Activated T-helper 1 cell treated with Interleukin-2 at 50 U/mL for 16 hours (primary cell): Measurements from ENCODE around the gene RANBP17.
"Not testable (repeated sequence)": the region's sequence is repeated elsewhere in the genome, so short reads cannot be mapped to it uniquely, and the experiment has no call there.

Experiments
- DNase-seq: peaks from one replicate; pipeline ENCODE4 v3.0.0-alpha.2; 2020; ENCODE audit warnings: low read depth

RANBP17 gene

DNA sequence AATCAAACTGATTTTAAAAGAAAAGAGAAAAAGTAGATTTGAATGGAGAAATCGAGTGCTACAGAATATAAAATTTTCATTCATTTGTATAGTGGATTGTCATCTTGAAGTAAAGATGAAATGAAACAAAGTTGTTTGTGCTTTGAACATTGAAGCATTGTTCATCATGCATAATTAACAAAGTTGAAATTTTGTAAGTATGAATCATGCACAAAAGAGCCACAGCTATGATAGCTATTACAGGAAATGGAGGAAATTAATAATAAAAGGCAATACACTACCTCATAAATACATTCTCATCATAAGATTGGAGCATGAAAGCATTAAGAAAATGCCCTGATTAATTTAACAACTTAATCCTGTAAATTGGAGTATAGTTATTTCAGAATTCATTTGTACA is 293.8 kb downstream of the RANBP17 start:
- no peak for DNase-seq

- DNase-seq = no peak
Observed at GRCh38 chr5:171157276-171157675, 295.5 kb downstream of the RANBP17 start.

DNA sequence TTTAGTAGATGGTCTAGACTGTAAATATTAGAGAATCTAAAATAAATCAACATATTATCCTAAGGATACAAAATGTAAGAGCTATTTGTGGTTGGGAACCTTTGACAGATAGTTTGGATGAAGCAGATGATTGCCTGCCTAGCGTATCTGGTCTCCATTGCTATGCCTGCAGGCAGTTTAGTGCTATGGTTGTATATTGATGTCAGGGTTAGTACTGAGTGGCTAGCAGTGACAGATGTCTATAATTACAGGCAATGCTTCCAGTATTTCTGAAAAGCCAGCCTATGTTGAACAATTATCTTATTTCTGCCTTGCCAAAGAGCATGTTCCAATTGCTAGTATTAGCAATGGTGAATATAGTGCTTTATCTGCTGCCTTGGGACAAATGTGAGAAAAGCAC is 296.0 kb downstream of the RANBP17 start:
- DNase-seq = no peak

DNA sequence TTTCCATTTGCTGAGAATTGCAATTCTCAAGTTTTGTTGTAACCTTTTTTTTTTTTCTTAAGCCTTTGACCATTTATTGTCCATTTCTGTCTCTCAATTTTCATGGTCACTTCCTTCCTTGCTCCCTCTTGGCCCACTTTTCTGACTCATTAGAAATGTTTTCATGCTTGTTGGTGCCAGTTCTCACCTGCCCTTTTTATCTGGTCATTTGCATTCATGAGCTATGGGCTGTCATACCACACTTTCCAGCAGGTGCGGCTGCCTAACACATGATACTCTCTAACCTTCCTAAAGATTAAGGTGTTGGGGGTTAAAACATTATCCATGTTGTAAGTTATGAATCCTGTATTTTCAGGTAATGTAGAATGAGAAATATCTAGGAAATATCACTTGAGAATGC is 296.8 kb downstream of the RANBP17 start:
- DNase-seq = no peak

- DNase-seq = no peak
Observed at GRCh38 chr5:171162165-171162564, 300.3 kb downstream of the RANBP17 start.

GRCh38 chr5:171162596-171162995 is 300.8 kb downstream of the RANBP17 start:
- no peak for DNase-seq

GRCh38 chr5:171166766-171167165 is 304.9 kb downstream of the RANBP17 start:
- no peak for DNase-seq

DNA sequence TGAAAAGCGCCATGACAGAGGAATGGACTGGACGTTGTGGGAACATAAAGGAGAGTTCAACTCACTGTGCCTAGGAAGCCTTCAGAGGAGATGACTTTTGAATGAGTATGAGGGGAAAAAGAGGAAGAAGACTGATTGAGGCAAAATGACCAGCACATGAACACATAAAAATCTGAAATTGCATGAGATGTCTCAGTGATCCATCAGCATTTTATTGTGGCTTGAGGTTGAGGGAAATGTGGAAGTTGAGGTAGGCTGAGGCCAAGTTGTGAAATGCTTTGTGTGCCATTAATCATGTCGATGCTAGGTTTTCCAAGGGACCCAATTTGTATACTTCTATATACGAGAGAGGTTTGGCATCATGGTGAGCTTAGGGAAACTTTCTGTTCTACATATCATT is 306.4 kb downstream of the RANBP17 start:
- DNase-seq = no peak

- not testable (repeated sequence) for DNase-seq
Observed at GRCh38 chr5:171174960-171175359, 313.1 kb downstream of the RANBP17 start.

DNA sequence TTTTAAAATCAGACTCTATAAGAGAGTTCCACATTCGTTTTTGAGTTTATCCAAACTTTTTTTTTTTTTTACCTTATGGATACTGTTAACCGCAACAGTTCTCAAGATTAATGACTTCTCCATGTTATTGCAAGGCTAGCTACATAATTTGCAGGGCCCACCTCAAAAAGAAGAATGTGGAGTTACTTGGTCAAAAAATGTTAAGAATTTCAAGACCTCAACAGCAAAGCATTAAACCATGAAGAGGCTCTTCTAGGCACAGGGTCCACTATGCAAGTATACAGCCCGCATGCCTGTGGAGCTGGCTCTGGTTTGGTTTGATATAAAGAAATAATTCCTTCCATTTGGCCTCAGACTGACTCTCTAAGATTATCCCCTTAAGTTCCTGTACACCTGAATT is 313.9 kb downstream of the RANBP17 start:
- DNase-seq = no peak

GRCh38 chr5:171178190-171178589 is 316.4 kb downstream of the RANBP17 start:
- DNase-seq = not testable (repeated sequence)

DNA sequence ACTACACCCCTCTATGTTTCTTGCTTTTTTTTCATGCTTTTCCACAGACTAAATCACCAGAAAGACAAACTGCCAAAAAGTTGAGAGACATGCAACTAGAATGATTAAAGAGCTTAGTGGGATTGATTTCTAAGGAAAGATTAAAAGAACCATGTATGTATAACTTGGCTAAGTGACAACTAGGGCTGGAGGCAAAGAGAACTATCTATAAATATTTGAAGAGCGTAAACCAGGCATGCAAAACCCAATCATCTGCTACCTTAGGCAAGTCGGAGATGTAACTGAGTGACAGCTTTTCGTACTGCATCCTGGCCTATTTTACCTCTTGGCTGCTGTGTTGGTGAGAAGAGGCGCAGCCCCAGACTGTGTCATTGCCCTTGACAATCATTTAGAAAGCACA is 326.2 kb downstream of the RANBP17 start:
- DNase-seq = no peak

GRCh38 chr5:171189442-171189841 is 327.6 kb downstream of the RANBP17 start:
- no peak for DNase-seq

DNA sequence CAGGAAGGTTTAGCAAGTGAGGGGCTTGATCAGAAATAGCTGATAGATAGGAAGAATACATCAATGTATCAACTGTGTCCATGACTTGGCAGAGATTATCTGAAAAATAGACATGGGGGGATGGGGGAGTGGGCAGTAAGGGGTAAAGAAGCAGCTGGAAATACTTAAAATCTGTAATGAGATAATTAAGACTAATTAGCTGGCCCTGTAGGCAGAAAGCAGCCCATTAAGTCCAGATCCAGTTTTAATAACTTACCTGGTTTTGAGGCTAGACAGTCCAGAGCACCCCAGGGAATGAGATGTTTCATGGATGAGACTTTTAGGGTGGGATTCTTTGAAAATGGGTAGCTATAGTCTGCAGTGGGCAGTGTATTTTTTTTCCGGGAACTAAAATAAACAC is 330.3 kb downstream of the RANBP17 start:
- DNase-seq = no peak

- no peak for DNase-seq
Observed at GRCh38 chr5:171201310-171201709, 339.5 kb downstream of the RANBP17 start.

DNA sequence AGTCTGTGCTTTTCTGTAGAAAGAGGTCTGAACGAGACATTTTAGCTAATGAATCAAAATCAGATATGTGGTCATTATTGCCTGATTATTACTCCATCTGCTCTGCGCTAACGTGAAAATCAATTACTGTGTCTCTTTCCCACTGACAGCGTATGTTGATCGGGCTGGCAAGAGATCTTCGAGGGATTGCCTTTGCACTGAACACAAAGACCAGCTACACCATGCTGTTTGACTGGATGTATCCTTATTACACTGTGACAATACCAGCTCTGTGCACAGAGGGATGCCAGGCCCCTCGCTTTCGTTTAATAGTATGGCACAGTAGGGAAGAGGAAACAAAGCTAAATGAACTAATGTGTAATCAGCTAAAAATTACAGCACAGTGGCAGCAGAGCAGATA is 343.6 kb downstream of the RANBP17 start:
- DNase-seq = no peak

- DNase-seq = no peak
Observed at GRCh38 chr5:171207256-171207847, 345.5 kb downstream of the RANBP17 start.

DNA sequence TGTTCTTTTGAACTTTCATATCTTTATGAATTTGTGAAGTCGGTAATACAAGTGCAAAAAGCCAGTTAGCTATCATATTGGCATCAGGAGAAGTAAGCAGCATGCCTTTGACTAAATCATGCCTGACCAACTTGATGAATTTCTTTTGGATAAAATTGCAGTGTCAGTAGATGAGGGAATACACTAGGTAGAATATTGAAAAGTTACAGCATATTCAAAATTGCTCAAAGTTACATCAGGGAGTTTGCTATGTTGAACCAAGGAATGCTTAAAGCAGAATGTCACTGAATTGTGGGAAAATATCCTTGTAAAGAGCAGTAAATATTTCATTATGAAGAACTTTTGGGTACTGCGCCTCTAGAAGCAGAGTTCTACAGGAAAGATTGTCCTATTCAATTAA is 360.1 kb downstream of the RANBP17 start:
- no peak for DNase-seq

DNA sequence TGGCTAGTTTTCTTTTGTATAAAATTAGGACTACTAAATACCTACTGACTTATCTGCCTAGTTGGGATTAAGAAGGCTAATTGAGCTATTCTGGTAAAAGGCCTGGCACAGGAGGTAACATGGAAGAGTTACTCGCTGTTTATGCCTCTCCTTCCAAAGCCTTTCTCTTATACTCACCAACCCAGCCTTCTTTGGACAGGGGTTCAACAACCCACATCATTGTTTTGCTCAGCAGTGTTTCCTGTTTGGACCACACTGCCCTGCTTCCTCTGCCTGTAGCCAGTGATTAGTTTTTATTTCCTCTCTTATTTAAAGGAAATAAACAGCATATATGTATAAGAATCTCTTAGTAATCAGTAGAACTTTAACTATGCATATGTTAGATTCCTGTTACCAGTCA is 362.1 kb downstream of the RANBP17 start:
- no peak for DNase-seq

DNA sequence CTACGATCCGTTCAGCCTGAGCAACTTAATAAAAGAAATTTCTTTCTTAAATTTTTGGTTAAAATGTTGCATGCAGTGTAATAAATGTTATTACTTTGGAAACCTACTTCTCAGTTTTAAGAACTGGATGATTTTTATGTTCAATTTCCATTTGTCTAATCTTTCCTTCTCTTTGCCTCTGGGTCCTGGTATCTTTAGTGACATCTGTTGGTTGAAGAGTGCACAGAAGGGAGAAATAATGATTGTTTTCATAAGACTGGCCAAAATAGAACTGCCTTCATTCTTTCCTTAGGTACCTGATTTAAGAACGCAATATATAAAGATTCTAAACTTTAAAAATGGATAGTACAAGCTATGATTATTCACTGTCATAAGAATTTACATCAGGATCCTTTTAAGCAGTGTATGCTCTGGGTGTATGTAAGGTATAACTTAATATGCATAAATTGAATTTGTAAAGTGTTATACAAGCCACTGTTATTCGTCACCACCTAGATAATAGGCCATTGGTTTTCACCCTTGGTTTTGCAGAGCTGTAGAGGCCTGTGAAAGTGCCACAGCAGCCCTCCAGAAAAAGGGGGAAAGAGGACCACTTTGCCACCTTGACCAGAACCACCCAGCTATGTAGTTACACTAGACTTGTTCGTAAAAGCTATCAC is 364.4 kb downstream of the RANBP17 start:
- no peak for DNase-seq

GRCh38 chr5:171226864-171227263 is 365.0 kb downstream of the RANBP17 start:
- no peak for DNase-seq

- no peak for DNase-seq
Observed at GRCh38 chr5:171236651-171237050, 374.8 kb downstream of the RANBP17 start.

GRCh38 chr5:171242521-171242920 is 380.7 kb downstream of the RANBP17 start:
- no peak for DNase-seq

GRCh38 chr5:171246231-171246630 is 384.4 kb downstream of the RANBP17 start:
- no peak for DNase-seq
